Panc1 (cell line): Measurements from ENCODE around the gene EFNA2. TPM values are rescaled to one million over a fixed set of nuclear protein-coding genes. Genes with fewer than 3 reads are reported as not detected.

Experiments
- ATAC-seq: fragments of 200-7000 bp; cut with Tn5 transposase; 2 replicates; pipeline ENCODE4 v1.9.1; 2020; ENCODE audit warnings: mild to moderate bottlenecking, moderate library complexity
- BruUV-seq: library from RNA; stranded (reverse); fragments of 400-500 nt; replicated peaks from 2 replicates; lab custom pipeline; 2021; lab: Mats Ljungman, UMichigan
- CTCF ChIA-PET: fragments of 300-600 bp; sonication (Branson Sonifier 250); formaldehyde crosslinking; loops from one replicate; lab custom pipeline; 2022; ENCODE audit warnings: antibody characterized with exemption; lab: Charles Lee
- POLR2A ChIA-PET: fragments of 300-600 bp; sonication (Branson Sonifier 250); formaldehyde crosslinking; loops from one replicate; lab custom pipeline; 2022; ENCODE audit warnings: antibody characterized with exemption; lab: Charles Lee
- DNase-seq: peaks from one replicate; pipeline ENCODE4 v3.0.0-alpha.2; 2010; ENCODE audit warnings: low read depth, low spot score
- H3K27ac ChIP-seq: 2 replicates; pipeline ENCODE4 v1.5.1; 2011; ENCODE audit warnings: mild to moderate bottlenecking, low read length, inconsistent platforms
- H3K27me3 ChIP-seq: fragments of 200-500 bp; sonication (Bioruptor generic); 2 replicates; pipeline ENCODE4 v1.6.0; 2014; ENCODE audit warnings: low read length, inconsistent platforms; ENCODE audit not compliant: control insufficient read depth, insufficient read depth
- H3K36me3 ChIP-seq: fragments of 200-500 bp; sonication (Bioruptor generic); 2 replicates; pipeline ENCODE4 v1.5.1; 2014; ENCODE audit warnings: inconsistent platforms, mild to moderate bottlenecking, low read length, moderate library complexity; ENCODE audit not compliant: control insufficient read depth, insufficient read depth
- H3K4me1 ChIP-seq: 2 replicates; pipeline ENCODE4 v1.5.1; 2011; ENCODE audit warnings: inconsistent platforms, mild to moderate bottlenecking, low read length, moderate library complexity; ENCODE audit not compliant: control insufficient read depth, insufficient read depth
- H3K4me3 ChIP-seq, 2 experiments: 2 replicates each; pipeline ENCODE4 v1.5.1; 2011 to 2012; ENCODE audit warnings: low read depth in 2 of 2, low read length in 2 of 2, mild to moderate bottlenecking in 2 of 2, inconsistent platforms in 1 of 2, moderate library complexity in 1 of 2
- H3K9me3 ChIP-seq: fragments of 200-500 bp; sonication (Bioruptor generic); 2 replicates; pipeline ENCODE4 v1.5.1; 2014; ENCODE audit warnings: low read depth, mild to moderate bottlenecking, inconsistent platforms, low read length, moderate library complexity; ENCODE audit not compliant: control insufficient read depth, insufficient read depth
- CTCF ChIP-seq: fragments of 450-650 bp; IDR thresholded peaks from 2 replicates; pipeline ENCODE4 v1.5.1; 2017; ENCODE audit warnings: mild to moderate bottlenecking
- POLR2AphosphoS5 ChIP-seq: IDR thresholded peaks from 2 replicates; pipeline ENCODE4 v1.6.1; 2012; ENCODE audit warnings: mild to moderate bottlenecking, low read depth, low read length, moderate library complexity
- SIN3A ChIP-seq: IDR thresholded peaks from 2 replicates; pipeline ENCODE4 v1.6.1; 2012; ENCODE audit warnings: low read depth, mild to moderate bottlenecking, low read length, moderate library complexity, borderline replicate concordance; ENCODE audit not compliant: insufficient read depth
- TCF7L2 ChIP-seq: IDR thresholded peaks from 2 replicates; pipeline ENCODE4 v1.6.1; 2011; ENCODE audit warnings: mild to moderate bottlenecking, low read depth, low read length, inconsistent platforms
- in situ Hi-C: cut with HindIII; loops from 2 replicates; pipeline ENCODE4 v1.10.0; 2016; ENCODE audit warnings: low sequenced_read_pairs, low pct_unique_long_range_greater_than_20kb
- intact Hi-C: fragments of 100-400 bp; cut with micrococcal nuclease; formaldehyde crosslinking; loops from one replicate; pipeline ENCODE4 v1.10.0; 2022; ENCODE audit not compliant: unreplicated experiment
- total RNA-seq: library from RNA; stranded (reverse); gene quantifications from one replicate; pipeline ENCODE4 v1.2.1, GENCODE V29; 2021; ENCODE audit not compliant: unreplicated experiment
- TF ChIP-seq, protein P1 (sequence below), 2 experiments: IDR thresholded peaks; 2 replicates each; pipeline ENCODE4 v1.6.1; 2011 to 2012; ENCODE audit warnings: low read depth in 2 of 2, control low read depth in 1 of 2, low read length in 1 of 2, mild to moderate bottlenecking in 1 of 2, moderate library complexity in 1 of 2; ENCODE audit not compliant: insufficient read depth in 1 of 2

EFNA2 gene
- total RNA-seq, 1 experiment from 2014 or later = 7.8 TPM

DNA sequence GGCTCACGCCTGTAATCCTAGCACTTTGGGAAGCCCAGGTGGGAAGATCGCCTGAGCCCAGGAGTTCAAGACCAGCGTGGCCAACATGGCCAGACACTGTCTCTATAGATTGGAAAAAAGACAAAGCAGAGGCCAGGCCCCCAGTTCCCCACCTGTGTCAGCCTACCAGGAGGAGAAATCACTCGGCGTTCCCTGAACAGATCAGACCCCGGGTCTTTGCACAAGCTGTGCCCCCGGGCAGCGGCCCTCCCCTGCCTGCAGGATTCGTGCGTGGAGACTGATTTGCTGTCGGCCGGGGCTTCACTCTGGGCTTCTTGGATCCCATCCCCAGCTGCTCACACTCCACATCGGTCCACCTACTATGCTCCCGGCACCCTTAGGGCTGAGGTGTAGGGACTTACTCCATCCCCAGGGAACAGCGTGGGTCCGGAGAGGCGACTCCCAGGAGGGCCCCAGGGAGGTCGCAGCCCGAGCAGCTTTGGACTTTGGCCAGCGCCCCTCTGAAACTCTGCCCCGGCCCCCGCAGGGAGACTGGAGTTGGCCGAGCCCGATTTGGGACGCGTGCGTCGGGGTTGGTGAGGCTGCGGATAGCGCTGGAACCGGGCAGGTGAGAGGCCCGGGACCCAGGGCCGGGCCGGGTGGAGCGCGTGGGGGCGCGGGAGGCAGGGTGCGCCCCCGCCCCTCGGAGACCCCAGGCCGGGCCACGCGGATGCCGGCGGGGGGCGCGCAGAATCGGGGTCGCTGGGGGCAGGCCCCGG lies 515 bp upstream of the EFNA2 start:
- ATAC-seq (no peak), DNase-seq (no peak)
- H3K9me3 ChIP-seq = no peaks in the 10 kb centered on the region
- H3K36me3 ChIP-seq = no peaks in the 10 kb centered on the region
- ChIA-PET CTCF (no interaction called here), POLR2A (no interaction called here)
- no peaks in the 10 kb centered on the region for H3K27me3 ChIP-seq
- intact Hi-C loops (no loop called here), in situ Hi-C loops (no loop called here)
- peaks cover 7% of the 10 kb centered on the region for H3K4me1 ChIP-seq
- no peak overlapping the region for H3K27ac ChIP-seq
- TF ChIP-seq, protein P1, sequence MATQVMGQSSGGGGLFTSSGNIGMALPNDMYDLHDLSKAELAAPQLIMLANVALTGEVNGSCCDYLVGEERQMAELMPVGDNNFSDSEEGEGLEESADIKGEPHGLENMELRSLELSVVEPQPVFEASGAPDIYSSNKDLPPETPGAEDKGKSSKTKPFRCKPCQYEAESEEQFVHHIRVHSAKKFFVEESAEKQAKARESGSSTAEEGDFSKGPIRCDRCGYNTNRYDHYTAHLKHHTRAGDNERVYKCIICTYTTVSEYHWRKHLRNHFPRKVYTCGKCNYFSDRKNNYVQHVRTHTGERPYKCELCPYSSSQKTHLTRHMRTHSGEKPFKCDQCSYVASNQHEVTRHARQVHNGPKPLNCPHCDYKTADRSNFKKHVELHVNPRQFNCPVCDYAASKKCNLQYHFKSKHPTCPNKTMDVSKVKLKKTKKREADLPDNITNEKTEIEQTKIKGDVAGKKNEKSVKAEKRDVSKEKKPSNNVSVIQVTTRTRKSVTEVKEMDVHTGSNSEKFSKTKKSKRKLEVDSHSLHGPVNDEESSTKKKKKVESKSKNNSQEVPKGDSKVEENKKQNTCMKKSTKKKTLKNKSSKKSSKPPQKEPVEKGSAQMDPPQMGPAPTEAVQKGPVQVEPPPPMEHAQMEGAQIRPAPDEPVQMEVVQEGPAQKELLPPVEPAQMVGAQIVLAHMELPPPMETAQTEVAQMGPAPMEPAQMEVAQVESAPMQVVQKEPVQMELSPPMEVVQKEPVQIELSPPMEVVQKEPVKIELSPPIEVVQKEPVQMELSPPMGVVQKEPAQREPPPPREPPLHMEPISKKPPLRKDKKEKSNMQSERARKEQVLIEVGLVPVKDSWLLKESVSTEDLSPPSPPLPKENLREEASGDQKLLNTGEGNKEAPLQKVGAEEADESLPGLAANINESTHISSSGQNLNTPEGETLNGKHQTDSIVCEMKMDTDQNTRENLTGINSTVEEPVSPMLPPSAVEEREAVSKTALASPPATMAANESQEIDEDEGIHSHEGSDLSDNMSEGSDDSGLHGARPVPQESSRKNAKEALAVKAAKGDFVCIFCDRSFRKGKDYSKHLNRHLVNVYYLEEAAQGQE (IDR thresholded peaks at IDR 0.05; ENCODE audit: insufficient read depth in 1 of 2, low read depth in 2 of 2, low read length in 1 of 2) = no peak
- TF ChIP-seq CTCF = no peak
- TF ChIP-seq POLR2AphosphoS5 = no peak
- no peak for TF ChIP-seq TCF7L2
- TF ChIP-seq SIN3A = no peak
- H3K4me3 ChIP-seq = no peak overlapping the region
- no TSS peak for BruUV-seq

GRCh38 chr19:1286487-1287353 lies 1.0 kb downstream of the EFNA2 start:
- ChIA-PET CTCF (no interaction called here), POLR2A (interaction anchor here (0.6 kb wide), 1 partner anchor 18 kb away, joined by 3 read pairs; the partner anchor contains the start of gene CIRBP)
- H3K9me3 ChIP-seq = no peaks in the 10 kb centered on the region
- no peaks in the 10 kb centered on the region for H3K27me3 ChIP-seq
- peak overlapping the region; percentile 51; the same call in 1 of the 2 replicates for H3K27ac ChIP-seq
- intact Hi-C loops = no loop called here
- no TSS peak for BruUV-seq
- ATAC-seq (no peak), DNase-seq (no peak)
- in situ Hi-C loops = no loop called here
- no peaks in the 10 kb centered on the region for H3K36me3 ChIP-seq
- peak overlapping the region; percentile 42 to 46 for H3K4me3 ChIP-seq
- peaks cover 13% of the 10 kb centered on the region for H3K4me1 ChIP-seq
- TF ChIP-seq POLR2AphosphoS5 (no peak), SIN3A (no peak), CTCF (no peak)
